T-helper 2 cell treated with Interferon-gamma antibody and Interleukin-4, amounts not matched to agents 100 ng/mL and 5 ng/mL, for 36 hours (primary cell): ENCODE data around the gene PDGFB. TPM values are rescaled to one million over a fixed set of nuclear protein-coding genes. Genes with fewer than 3 reads are reported as not detected.

Source experiments
- intact Hi-C: fragments of 100-400 bp; cut with micrococcal nuclease; formaldehyde crosslinking; loops from one replicate; pipeline ENCODE4 v1.15.1; 2023
- total RNA-seq: library from RNA; stranded (reverse); gene quantifications from 2 replicates; pipeline ENCODE4 v1.2.3, GENCODE V29; 2022

Gene PDGFB
- total RNA-seq, 1 donor from 2014 or later, result 0.30 TPM

DNA sequence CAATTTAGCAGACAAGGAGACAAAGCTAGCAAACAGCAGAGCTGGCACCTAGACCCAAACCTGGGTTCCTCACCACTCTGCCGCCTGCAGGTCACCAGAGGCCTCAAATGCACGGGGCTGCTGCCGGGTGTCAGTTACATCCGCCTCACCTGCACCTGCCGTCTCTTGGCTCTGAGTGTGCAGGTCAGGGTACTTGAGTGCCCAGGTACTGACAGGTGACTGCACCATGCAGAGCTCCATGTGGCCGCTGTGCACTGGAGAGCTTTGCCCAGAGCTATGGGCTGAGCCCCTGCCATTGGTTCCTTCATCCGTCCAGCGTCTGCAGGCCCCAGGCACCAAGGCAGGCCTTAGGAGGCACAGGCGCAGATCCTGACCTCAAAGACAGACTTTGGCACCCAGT lies 35.0 kb downstream of the PDGFB start:
- intact Hi-C loops, result no loop called here

DNA sequence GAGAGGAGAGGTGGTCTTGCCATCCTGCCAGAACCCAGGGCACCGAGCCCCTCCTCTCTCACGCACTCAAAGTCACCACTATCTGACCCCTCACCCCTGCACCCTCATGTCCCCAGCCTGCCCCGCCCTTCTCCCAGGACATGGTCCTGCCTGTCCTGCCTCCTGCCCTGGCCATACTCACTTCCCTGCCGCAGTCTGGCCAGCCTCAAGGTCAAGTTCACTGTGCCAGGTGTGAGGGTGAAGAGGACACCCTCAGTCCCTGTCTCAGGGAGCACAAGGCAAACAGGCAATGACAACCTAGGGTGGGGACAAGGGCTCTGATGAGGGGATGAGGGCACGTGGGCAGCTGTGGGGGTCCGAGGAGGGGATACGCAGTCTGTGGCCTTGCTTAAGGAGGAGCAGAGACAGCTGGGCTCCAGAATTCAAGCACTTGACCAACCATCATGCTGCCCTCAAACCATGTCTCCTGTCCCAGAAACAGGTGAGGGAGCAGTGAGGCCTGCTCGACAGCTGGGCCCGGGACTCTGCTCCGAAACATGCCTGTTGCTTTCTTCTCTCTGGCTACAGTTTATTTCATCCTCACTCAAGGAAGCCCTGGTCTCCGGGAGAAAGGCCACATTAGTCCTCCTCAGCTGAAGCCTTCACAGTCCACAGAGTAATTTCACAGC lies 36.6 kb downstream of the PDGFB start:
- intact Hi-C loops, result no loop called here

DNA sequence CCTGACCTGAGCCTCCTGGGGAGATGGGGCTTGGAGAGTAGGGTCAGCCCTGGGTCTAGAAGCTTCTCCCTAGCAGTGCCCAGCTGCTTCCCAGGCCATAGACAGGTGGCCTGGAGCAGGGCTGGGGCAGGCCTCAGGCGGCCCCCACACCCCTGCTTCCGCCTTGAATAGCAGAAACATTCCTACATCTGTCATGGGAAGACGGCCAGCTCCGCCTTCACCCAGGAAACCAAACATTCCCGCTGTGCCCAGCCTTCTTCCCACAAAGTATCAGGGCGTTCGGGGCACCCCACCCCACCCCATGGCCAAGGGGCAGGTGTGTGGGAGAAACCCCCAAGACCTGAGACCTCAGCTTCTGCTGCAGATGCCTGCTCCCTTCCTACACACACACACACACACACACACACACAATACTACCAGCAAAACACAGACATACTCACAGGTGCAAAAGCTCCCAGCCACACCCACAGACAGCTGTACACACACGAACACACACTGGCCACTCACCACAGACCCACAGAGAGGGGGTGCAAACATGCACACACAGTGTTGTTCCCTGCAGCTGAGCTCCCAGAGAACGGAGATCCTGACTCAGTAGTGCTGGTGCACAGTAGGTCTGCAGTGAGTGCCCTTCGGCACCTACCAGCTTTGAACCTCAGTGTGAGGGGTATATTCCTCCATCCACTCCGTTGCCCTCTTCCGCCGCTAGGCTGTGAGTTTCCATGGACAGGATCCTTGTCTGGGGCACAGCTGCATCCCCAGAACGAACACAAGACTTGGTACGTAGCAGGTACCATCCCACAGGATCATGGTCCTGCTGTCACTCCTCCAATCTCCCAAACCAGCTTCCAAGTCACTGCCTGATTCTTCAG lies 37.4 kb downstream of the PDGFB start:
- intact Hi-C loops, result no loop called here

DNA sequence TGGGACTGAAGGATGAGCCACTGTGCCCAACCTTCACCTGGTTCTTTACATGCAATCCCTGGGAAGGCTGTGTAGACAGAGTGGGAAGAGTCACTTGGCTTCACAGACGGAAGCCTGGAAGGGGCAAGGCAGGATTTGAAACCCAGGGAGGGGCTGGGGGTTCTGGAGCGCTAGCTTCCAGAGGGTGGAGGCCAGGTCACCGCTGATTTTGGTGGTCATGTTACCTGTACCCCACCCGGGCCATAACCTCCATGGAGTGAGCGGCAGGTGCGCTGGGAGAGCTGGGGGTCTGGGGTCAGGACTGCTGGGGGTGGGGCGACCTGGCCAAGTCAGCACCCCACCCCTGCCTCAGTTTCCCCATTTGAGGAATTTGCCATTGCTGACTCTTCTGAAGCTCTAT lies 38.3 kb downstream of the PDGFB start:
- intact Hi-C loops, result no loop called here

DNA sequence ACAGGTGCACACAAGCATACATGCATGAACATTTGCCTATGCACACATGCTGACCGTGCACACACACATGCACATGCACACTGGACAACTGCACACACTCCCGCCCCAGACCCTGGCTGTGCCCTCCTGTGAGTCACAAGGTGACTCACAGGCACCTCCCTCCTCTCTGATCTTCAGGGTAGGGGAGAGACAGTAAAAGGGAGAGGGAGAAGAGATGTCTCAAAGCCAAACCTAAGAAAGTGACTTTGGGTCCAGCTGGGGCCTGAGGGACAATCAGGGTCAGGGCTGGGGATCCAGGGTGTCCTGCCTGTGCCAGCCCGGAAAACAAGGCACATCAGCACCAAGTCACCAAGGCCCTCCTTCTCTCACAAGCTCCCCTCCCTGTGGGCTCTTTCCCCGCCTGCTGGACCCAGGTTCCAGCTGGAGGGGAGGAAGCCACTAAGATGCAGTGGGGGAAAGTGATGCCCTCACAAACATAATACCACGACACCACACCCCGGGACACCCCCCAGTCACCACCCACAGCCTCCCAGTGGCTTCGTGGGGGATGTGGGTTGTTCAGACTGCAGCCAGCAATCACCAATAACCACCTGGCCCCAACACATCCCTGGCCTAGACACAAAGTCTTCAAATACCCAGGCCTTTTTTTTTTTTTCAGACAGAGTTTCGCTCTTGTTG lies 39.3 kb downstream of the PDGFB start:
- intact Hi-C loops, result no loop called here

DNA sequence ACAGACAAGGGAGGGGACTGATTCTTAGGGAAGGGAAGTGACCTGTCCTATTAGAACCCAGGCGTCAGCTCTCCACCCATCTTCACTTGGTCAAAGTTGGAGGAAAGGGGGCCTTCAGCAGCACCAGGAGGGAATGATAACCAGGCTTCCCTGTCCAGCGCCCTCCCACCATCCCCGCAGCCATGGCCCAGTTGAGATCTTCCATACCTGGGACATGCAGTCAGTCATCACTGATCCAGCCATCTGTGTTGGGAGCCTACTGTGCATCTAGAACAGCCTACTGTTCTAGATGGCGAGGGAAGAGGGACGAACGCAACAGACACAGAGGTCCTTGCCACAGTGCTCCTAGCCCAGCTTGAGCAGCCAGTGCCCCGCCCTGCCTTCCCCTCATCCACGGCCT lies 40.6 kb downstream of the PDGFB start:
- intact Hi-C loops, result no loop called here

DNA sequence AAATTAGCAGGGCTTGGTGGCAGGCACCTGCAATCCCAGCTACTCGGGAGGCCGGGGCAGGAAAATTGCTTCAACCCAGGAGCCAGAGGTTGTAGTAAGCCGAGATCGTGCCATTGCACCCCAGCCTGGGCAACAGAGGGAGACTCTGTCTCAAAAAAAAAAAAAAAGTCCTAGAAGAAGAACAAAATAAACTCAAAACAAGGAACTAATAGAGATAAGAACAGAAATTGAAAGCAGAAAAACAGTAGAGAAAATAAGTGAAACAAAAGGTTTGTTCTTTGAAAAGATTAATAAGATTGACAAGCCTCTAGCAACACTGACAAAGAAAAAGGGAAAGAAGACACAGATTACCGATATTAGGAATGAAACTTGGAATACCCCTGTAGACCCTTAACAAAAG lies 47.2 kb downstream of the PDGFB start:
- intact Hi-C loops, result no loop called here

DNA sequence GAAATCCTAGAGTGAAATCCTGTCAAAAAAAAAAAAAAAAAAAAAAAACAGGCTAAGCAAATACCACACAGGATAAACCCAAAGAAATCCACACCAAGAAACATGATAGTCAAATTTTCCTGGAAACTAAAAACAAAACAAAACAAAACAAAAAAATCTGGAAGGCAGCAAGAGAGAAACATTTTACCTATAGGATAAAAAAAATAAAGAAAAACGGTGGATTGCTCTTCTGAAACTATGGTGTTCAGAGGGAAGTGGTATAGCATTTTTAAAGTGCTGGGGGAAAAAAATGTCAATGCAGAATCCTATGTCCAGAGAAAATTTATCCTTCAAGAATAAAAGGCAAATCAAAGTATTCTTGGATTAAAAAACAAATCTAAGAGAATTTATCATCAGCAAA lies 50.7 kb downstream of the PDGFB start:
- intact Hi-C loops, result no loop called here

DNA sequence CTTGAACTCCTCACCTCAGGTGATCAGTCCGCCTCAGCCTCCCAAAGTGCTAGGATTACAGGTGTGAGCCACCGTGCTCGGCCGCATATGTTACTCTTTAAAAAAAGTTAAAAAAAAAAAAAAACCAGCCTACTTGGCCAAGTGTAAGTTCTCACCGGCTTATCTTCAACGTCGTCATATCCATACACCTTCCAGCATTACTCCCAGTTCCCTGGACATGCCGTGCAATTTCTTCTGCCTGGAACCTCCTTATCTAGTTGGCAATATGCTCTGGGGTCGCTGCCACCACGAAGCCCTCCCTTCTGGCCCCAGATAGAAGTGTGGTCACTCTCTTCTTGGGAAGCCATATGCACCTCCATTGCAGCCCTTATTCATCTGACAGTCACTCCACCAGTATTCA lies 56.0 kb downstream of the PDGFB start:
- intact Hi-C loops, result no loop called here

DNA sequence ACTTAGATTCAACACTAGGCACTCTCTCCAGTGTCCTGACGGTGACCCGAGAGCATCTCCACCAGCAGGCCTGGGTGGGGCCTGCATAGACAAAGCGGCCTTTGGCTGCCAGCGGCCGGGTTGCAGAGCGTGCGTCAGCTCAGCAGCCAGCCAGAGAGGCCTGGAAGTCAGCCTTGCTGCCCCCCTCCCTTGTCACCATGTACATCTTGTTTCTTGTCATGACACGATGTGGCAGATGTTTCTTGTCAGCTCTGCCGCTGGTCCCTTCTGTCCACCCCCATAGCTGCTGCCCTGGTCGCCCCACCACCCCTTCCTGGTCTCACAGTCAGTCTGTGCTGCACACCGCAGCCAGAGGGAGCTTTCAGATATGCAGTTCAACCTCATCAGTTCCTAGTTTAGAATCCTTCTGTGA lies 59.2 kb downstream of the PDGFB start:
- intact Hi-C loops, result no loop called here

DNA sequence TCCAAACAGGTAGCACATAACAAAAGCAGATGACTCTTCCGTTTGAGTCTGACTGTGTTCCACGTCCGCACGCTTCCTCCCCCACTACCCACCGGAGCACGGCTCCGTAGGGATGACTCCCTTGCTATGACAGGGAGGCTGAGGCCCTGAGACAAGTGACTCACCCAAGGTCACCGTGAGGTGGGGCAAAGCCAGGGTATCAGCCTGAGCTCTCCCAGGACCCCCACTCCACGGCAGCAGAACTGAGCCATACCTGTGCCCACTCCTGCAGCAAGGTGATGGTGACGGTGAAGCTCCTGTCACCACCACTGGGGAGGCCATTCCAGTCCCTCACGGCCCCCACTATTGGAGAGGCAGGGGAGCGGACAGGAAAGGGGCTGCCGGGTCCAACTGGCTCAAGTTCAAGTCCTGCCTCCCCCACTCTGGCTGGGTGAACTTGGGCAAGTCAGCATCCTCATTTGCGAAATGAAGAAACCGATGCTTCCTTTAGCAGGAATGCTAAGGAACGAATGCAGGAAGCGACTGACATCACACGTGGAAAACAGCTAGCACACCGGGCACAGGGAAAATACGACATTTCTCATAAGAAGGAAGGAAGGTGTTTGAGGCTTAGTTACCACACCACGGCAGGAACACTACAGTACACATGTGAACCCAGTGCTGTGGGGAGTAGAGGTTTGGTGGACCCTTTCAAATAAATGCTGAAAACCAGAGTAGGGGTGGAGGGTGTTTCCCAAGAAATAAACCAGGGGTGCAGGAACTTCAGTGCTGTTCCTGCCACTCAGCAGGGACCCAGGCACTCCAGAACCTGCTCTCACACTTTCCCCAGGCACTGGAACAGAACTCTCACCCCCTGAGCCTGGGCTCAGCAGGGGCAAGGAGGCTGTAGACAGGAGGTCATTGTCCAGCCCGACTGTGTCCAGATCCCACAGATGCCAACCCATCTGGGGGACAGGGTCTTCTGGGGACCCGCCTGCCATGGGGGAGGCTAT lies 59.9 kb downstream of the PDGFB start:
- intact Hi-C loops, result no loop called here

DNA sequence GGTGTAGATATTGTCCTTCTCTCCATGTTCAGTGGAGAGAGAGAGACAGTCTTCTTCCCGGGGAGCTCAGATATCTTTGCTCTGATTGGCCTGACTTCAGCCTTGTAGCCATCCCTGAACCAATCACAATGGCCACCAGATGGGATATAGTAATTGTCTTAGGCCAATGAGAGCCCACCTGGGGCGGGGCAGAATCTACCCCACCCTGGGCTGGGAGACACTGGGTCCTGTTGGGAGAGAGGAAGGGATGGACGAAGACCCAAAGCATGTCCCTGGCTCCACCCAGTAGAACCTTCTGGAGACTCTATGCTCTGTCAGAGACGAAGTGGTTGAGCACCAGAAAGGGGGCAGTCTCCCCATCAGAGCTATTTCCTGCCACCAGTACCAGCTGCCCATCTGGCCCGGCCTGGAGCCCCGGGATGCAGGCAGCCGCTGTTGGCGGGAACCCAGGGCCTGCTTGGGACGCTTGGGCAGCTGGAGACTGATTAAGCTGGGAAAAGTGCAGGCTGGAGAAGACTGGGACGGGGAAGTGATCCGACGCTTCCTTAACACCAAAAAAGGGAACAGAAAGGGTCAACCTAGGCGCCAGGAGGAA lies 60.7 kb downstream of the PDGFB start:
- intact Hi-C loops, result no loop called here

DNA sequence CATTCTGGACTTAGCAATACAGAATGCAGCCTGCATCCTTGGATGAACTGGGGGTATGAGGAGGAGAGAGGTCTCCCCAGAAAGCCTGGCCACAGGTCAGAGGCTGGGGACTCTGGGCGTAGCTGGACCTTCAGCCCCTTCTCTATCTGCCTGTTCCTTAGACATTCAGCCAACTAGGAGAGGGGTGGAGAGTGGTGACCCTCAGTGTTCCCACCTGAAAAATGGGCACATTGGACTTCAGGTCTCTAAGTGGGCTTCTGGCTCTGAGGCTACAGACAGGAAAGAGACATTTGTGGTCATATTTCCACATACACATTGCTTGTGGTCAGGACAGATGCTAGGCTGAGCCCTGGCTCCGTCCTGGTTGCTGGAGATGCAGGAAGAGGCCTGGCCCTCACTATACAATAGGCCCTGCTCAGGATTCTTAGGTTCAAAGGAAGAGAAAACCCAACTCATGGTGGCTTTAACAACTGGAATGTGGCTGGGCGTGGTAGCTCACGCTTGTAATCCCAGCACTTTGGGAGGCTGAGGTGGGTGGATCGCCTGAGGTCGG lies 62.2 kb downstream of the PDGFB start:
- intact Hi-C loops, result no loop called here

DNA sequence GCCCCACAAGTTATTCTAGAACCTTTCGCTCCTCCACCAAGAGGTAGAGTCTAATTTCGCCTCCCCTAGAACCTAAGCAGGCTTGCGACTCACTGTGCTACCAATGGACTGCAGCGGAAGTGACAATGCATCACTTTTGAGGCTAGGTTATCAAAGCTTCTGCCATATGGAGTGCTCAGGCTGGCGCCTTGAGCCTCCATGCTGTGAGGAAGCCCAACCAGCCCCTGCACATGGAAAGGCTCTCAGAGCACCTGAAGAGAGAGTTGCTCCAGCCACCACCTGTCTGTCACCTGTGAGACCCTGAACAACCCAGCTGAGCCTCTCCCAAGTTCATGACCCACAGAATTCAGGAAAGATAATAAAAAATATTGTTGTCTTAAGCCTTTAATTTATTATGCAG lies 63.0 kb downstream of the PDGFB start:
- intact Hi-C loops, result no loop called here

DNA sequence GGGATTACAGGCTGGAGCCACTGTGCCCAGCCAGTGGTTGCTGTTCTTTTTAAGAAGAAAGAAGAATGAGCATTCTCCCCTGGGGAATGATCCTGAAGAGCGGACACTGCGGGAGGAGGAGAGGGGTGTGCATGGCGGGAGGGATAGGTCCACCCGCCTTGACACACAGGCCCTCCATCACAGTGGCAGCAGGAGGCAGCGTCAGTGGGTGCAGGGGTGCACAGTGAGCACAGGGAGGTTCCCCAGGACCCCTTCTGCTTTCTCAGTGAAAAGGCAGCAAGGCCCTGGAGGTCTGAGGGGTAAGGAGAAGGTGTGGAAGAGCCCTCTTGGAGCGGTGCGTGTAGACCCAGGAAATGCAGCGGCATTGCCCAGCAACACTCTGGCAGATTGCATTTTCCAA lies 63.4 kb downstream of the PDGFB start:
- intact Hi-C loops, result no loop called here

DNA sequence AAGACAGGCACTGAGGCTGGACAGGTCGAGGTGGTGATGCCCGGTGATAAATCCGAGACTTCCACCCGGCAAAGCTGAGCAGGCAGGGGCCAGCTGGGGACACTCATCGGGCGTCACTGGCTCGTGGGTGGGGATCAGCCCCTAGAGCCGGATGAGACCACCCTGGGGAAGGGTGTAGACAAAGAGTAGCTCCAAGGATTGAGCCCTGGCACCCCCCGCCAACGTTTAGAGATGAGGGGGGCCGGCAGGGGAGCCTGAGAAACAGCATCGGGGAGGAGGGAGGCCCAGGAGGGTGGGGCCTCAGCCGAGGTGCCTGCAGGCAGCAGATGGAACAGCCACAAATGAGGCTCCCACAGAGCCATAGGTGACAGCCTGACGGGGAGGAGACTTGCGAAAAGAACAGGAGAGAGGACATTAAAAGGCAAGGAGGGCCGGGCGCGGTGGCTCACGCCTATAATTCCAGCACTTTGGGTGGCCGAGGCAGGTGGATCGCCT lies 64.9 kb downstream of the PDGFB start:
- intact Hi-C loops, result loop anchor here (10.0 kb wide), 1 partner anchor 55 kb away; no protein-coding TSS in a partner anchor

DNA sequence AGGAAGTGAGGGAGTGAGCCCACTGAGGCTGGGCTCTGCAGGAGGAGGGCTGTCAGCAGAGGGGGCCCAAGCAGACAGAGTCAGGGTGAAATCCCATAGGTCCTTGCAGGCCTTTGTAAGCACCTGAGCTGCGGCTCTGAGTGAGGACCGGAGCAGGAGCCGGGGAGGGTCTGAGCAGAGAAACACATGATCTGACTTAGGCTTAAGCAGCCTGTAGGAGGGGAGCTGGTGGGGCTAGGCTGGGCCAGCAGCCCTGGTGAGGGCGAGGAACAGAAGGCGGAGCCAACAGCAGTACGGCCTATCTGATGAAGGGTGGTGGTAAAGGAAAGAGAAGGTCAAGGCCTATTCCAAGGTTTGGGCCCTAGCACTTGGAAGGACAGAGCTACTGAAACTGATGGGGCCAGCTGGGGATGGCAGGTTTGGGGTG lies 65.4 kb downstream of the PDGFB start:
- intact Hi-C loops, result loop anchor here (10.0 kb wide), 1 partner anchor 55 kb away; no protein-coding TSS in a partner anchor

DNA sequence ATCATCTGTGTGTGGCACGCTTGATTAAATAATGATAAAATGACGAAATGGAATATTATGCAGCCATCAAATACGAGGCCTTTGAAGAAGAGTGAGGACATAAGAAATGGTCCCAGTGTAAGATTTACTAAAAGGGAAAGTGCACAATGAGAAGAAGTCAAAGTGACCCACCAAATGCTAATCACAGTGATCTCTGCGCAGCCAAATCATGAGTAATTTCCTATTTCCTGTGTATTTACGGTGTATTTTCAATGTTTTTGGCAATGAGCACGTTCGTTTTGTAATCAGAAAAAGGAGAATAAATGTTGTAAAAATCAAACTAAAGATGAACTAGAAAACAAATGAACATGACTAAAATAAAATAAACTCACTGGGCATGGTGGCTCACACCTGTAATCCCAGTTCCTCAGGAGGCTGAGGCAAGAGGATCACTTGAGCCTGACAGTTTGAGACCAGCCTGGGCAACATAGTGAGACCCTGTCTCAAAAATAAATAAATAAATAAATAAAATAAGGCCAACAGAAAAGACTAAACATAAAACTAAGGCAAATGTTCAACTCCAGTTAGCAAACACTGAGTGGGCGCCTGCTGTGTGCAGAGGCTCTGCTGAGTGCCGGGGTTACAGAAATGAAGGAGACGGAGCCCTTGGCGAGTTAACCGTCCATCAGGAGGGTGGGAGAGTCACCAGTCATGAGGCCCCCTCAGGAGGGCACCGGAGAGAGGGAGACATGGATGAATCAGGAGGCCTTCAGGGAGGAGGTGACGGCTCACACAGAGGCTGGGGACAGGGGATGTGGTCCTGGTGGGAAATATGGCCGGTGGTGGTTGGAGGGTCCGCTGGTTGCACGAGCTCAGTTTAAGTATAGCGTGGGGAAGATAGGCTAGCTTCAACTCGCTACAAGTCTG lies 66.3 kb downstream of the PDGFB start:
- intact Hi-C loops, result loop anchor here (10.0 kb wide), 1 partner anchor 56 kb away; no protein-coding TSS in a partner anchor

DNA sequence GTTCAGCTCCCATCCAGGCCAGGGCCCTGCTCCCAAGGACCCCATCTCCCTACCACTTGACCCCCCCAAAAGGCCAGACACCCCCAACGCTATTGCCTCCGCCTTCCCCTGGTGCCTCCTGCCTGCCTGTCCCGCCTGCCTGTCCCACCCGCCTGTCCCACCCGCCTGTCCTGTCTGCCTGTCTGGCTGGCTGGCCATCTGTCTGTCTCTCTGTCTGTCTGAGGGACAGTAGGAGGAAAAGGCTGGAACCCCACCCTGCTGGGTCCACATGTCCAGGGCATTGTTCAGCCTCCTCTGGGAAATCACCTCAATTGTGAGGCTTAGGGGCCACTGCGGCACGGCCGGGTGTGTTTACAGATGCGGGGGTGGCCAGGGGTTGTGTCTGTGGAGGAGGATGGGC lies 67.0 kb downstream of the PDGFB start:
- intact Hi-C loops, result loop anchor here (10.0 kb wide), 1 partner anchor 57 kb away; no protein-coding TSS in a partner anchor
